GM12873 (cell line): ENCODE measurements around the gene STIMATE.

Source experiments
- CTCF ChIP-seq: IDR thresholded peaks from 2 replicates; pipeline ENCODE4 v1.5.1; 2012; ENCODE audit warnings: low read depth, mild to moderate bottlenecking, moderate library complexity, low read length, control low read depth; ENCODE audit not compliant: insufficient read depth; ENCODE audit errors: missing control alignments

STIMATE gene

DNA sequence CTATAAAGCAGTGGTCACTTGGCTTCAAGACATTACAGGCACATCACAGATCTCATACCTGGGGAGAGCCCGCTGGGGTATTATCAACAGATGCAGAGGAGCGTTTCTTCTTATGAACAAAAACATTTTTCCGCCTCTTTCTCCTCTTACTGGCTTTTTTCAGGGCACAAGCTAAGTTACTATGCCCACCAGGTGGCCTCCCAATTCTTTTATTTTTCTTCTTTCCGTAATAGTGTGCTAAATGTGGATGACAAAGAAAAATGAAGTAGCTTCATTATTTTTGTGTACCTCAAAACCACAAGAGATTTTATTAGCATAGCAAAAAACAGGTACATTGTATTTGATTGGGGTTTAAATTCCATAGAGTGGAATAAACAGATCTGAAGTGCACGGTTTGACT is 10.1 kb upstream of the STIMATE start:
- no peak for TF ChIP-seq CTCF

DNA sequence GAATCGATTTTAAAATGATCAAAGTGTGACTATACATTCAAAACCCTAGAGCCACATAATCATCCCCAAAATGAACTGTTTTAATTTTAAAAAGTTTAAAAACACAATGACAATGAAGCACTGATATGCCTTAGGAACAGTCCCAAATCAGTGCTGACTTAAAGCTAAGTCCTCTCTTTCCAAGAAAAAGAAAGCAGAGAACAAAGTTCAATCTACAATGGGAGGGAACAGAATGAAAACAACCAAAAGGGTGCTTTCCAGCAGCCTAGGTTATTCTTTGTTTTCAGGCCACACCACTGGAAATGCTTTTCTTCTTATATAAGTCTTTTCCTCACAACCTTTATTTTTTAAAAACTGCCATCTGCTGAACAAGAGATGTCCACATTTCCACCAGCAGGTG is 7.2 kb upstream of the STIMATE start:
- TF ChIP-seq CTCF = no peak

GRCh38 chr3:52904000-52904399 is 6.7 kb upstream of the STIMATE start:
- no peak for TF ChIP-seq CTCF

- no peak for TF ChIP-seq CTCF
Measured at GRCh38 chr3:52896613-52897012, 735 bp downstream of the STIMATE start.

- TF ChIP-seq CTCF = no peak
Measured at GRCh38 chr3:52896151-52896550, 1.2 kb downstream of the STIMATE start.

GRCh38 chr3:52895418-52895817 is 1.9 kb downstream of the STIMATE start:
- TF ChIP-seq CTCF = no peak

GRCh38 chr3:52894756-52895155 is 2.6 kb downstream of the STIMATE start:
- no peak for TF ChIP-seq CTCF
